ENCODE measurements around the gene TUT1. TPM values are rescaled to one million over a fixed set of nuclear protein-coding genes. Genes with fewer than 3 reads are reported as not detected.

The TUT1 gene
- total and polyA plus RNA-seq, 2 of the 4 experiments (the other 2 are of a cell fraction): 4.3 to 10.1 TPM

- TF ChIP-seq ELK1 (IDR thresholded peaks at IDR 0.05; ENCODE audit: borderline replicate concordance, low read depth, low read length): no peak
Measured at GRCh38 chr11:62544581-62545436, 46.5 kb downstream of the TUT1 start (continued).
